GM23248 (cell line): ENCODE results near the gene A2M.

ENCODE experiments used
- EZH2 ChIP-seq: fragments of 200-600 bp; sonication (generic); IDR thresholded peaks from 2 replicates; pipeline ENCODE4 v1.6.1; 2018; ENCODE audit warnings: antibody characterized with exemption, mild to moderate bottlenecking; ENCODE audit not compliant: insufficient read depth, poor library complexity, severe bottlenecking
- EZH2phosphoT487 ChIP-seq: fragments of 200-600 bp; sonication (generic); IDR thresholded peaks from 2 replicates; pipeline ENCODE4 v1.6.1; 2018; ENCODE audit warnings: antibody characterized with exemption, moderate library complexity, mild to moderate bottlenecking, low read depth; ENCODE audit not compliant: insufficient read depth

DNA sequence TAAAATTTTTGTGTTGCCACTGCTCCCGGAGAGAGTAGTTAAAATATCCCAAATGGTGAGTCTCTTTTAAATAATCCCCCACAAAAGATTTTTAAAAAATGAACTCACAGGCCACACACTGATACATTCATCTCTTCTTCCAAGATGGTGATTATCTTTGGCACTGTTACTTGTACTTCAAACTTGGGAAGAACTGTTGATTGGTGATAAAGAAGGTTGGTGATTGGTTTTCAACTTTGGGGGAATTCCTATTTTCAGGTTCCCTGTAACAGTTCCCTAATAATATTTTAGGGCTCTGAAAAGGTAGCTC lies 6.6 kb downstream of the A2M start:
- TF ChIP-seq EZH2 (no peak), EZH2phosphoT487 (no peak)
